Stimulated activated CD8-positive, alpha-beta memory T cell treated with anti-CD3 and anti-CD28 coated beads, Interleukin-7, amount 100 ng/mL, for 4 hours (primary cell): ENCODE data around the gene ASTN2.

Experiments
- DNase-seq, 2 donors: peaks; one replicate each; pipeline ENCODE4 v3.0.0-alpha.2; 2020; ENCODE audit warnings: low read depth in 2 of 2

The ASTN2 gene

GRCh38 chr9:116815835-116816234 lies 599.0 kb downstream of the ASTN2 start:
- DNase-seq, result no peak

GRCh38 chr9:116813031-116813300 lies 601.9 kb downstream of the ASTN2 start:
- DNase-seq, result no peak

GRCh38 chr9:116812231-116813030 lies 602.4 kb downstream of the ASTN2 start:
- DNase-seq, result no peak

DNA sequence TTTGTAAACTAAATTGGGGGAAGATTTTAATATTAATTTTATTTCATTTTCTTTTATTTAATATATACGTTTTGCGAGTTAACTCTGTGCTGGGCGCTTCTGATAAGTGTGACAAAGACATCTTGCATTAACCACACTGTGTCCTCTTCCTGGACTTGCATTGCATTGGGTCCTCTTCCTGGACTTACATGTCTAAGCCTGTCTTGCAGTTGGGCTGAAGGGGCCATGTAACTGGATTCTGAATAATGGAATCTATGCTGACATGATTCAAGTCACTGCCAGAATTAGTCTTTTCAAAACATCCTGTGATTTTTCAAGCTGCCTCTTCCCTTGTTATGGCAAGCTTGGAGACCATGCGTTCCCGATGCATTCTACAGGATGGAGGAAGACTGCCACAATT lies 605.2 kb downstream of the ASTN2 start:
- DNase-seq, result no peak

GRCh38 chr9:116806075-116806474 lies 608.8 kb downstream of the ASTN2 start:
- no peak for DNase-seq

DNA sequence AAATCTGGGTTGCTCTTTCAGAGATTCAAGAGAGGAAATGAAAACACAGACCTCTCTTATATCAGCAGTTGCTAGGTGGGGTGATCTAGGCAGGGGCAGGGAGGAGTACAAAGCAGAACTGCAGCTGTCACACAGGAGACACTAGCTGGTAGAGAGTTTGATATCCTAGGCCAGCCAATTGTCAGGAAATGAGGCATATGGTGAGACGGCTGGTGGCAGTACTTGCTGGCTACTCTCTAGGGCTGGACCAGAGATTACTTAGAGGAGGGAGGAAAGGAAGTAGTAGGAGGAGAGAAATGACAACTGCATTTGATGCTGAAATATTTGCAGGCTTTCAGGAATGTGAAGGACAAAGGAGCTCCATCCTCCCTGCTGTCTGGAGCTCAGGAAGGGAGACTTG lies 614.0 kb downstream of the ASTN2 start:
- no peak for DNase-seq

GRCh38 chr9:116800074-116800473 lies 614.8 kb downstream of the ASTN2 start:
- DNase-seq, result no peak

GRCh38 chr9:116798521-116798920 lies 616.3 kb downstream of the ASTN2 start:
- DNase-seq, result no peak

- no peak for DNase-seq
These were observed 617.6 kb downstream of the ASTN2 start for GRCh38 chr9:116797276-116797675.

DNA sequence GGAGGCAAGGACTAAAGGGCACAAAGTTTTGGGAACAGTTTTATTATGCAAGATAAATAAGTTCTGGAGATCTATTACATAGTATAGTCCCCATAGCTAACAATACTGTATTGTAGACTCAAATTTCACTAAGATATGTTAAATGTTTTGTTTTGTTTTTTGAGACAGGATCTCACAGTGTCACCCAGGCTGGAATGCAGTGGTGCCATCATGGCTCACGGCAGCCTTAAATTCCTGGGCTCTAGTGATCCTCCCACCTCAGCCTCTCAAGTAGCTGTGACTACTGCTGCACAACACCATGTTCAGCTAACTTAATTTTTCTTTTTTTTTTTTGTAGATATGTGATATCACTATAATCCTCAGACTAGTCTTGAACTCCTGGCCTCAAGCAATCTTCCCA lies 618.2 kb downstream of the ASTN2 start:
- no peak for DNase-seq

DNA sequence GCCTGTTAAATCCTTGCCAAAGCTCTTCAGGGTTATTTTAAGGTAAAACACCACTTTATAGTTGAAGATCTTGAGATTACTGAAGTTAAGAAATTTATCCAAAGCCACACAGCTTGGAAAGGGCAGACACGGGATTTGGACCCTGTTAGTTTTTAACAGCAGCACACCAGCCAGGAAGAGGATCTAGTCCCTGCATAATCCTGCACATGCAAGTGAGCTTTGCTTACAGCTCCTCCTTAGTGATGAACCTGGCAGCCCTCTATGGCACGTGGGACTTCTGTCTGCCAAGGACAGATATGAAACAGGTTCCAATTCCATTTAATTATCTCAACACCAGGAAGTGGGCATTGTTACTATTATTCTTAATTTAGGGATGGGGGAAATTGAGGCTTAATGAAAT lies 619.0 kb downstream of the ASTN2 start:
- no peak for DNase-seq

DNA sequence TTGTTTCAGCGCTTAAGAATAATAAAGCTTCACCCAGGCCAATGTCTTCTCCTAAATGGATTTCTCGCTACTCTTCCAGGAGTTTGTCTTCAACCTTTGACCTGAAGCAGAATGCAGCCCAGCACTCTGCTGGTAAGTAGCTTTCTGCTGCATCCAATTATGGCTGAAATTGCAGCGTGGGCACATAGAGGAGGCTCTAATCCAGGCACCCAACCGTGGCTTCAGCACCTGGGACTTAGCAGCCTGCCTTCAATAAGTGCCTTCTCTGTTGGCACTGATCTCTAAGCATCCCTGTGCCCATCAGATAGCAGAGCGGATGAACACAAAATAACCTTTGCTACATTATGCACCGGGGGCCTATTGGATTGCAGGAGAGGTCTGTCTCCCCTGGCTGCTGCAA lies 622.6 kb downstream of the ASTN2 start:
- DNase-seq, result no peak

- no peak for DNase-seq
These were observed 623.5 kb downstream of the ASTN2 start for GRCh38 chr9:116791326-116791725.

GRCh38 chr9:116789081-116789480 lies 625.8 kb downstream of the ASTN2 start:
- DNase-seq, result no peak

DNA sequence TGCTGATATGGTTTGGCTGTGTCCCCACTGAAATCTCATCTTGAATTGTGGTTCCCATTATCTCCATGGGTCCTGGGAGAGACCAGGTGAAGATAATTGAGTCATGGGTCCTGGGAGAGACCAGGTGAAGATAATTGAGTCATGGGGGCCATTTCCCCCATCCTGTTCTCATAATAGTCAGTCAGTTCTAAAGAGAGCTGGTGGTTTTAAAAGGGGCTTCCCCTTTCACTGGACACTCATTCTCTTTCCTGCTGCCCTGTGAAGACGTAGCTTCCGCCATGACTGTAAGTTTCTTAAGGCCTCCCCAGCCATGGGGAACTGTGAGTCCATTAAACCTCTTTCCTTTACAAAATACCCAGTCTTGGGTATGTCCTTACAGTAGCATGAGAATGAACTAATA lies 628.1 kb downstream of the ASTN2 start:
- no peak for DNase-seq

DNA sequence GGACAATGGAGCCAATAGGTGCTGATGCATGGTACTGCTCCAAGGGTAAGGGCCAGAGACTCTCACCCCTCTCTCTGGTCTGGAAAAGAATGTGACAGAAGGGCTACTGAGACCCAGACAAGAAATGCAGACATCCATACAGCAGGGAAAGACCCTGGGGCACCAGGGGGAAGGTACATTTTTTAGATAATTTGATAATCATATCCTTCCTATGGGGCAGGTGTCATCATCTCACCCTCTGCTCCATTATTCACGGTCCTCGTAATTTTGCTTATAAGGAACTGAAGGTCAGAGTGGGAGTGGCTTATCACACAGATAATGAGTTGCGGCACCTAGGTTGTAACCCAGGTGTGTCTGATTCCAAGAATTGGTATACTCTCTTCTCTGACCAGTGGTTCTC lies 637.7 kb downstream of the ASTN2 start:
- DNase-seq, result no peak

- DNase-seq, result no peak
These were observed 640.3 kb downstream of the ASTN2 start for GRCh38 chr9:116774421-116775180.

GRCh38 chr9:116767219-116767618 lies 647.6 kb downstream of the ASTN2 start:
- no peak for DNase-seq

DNA sequence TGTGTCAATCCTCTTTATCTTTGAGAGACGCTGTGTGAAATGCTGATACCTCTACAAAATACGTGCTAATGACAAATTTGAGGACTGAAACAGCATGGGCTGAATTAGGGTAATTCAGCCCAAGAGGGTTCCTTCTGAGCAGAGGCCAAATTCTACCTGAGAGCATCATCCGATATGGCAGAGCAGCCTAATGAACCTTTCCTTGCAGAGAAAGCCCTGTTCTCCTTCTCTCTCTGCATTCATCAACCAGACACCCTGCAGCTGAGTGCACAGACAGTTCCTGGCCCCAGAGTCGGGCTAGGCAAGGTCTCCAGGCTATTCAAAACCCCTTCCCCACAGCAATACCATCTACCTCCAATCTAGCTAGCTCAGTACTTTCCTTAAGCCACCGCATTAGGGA lies 649.8 kb downstream of the ASTN2 start:
- DNase-seq, result no peak

DNA sequence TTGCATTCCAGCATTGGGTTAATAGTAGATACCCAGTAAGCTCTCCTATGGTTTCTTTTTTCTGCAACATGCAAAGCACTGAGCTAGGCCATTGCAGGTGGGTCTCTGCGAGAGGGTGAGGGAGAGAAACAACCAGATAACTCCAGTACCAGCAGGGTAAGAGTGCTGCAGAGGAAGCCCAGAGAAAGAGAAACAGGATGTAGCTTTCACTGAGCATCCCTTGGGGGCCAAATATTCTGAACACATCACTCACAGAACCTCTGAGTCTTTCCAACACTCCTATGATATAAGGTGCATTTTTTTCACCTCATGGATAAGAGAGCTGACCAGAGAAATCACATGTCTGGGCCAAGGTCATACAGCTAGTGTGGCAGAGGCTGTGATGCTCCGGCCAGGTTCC lies 651.1 kb downstream of the ASTN2 start:
- no peak for DNase-seq

GRCh38 chr9:116760636-116761035 lies 654.2 kb downstream of the ASTN2 start:
- DNase-seq, result no peak

DNA sequence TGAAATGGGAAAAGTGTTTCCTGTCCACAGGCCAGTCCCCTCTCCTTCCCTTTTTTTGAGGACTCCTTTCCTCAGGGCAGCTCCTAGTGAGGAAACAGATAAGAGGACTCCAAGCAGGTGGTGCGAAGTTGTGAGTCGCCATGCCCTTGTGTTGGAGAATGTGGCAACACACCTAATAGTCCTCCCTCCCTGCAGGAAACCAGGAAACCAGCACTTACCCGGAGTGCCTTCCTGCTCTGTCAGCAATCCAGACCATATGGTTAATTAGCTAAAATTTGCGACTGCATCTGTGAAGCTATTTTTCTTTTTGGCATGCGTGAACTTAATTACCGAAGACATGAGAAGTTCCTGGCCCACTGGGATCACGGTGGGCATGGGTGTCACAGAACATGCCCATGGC lies 657.8 kb downstream of the ASTN2 start:
- no peak for DNase-seq

DNA sequence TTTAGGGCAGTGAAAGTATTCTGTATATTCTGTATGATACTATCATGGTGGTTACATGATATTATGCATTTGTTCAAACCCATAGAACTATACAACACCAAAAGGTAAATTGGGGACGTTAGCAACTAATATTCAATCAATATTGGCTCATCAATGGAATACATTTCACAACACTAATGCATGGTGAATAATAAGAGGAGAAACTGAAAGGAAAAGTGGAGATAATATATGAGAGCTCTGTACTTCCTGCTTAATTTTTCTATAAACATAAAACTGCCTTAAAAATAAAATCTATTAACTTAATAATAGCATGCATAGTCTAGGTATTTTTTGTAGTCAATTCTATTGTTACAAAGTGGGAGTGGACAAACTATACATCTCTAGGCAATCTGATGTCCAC lies 661.5 kb downstream of the ASTN2 start:
- no peak for DNase-seq

DNA sequence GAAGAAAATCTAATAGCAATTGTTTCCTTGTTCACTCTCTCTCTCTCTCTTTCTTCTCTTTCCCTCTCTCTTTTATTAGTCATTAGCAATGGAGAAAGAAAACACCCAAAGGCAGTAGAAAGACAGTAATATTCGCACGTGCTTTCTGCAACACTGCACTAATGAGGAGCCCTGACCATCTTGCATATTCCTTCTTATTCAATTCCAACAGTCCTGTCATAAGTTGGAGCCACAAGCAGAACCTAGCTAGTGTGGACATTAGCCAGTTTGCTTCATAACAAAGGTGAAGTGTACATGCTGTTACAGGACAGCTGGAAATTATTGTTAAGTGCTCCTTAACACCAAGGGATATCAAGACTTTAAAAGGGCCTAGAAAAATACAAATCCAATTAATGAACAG lies 664.3 kb downstream of the ASTN2 start:
- no peak for DNase-seq
